HG03060 (cell line): ENCODE results near the gene INHBC.
A peak's percentile ranks its signal among the peaks of the same experiment; 100 is the strongest.
"Not testable (repeated sequence)": the region's sequence is repeated elsewhere in the genome, so short reads cannot be mapped to it uniquely, and the experiment has no call there.

Experiments
- ATAC-seq: cut with Tn5 transposase; IDR thresholded peaks from one replicate; pipeline ENCODE4 v1.9.1; 2021; ENCODE audit warnings: low read depth, moderate number of reproducible peaks; ENCODE audit not compliant: unreplicated experiment

The INHBC gene

GRCh38 chr12:57479376-57480115, 45.0 kb downstream of the INHBC start, which contains the start of gene ARHGAP9:
ARHGAP9 (minus strand) TSS chr12:57479866; CDS start chr12:57479406, 460 bp downstream.
- no peak for ATAC-seq

GRCh38 chr12:57481671-57482070, 47.1 kb downstream of the INHBC start:
- ATAC-seq: no peak

- no peak for ATAC-seq
Observed at GRCh38 chr12:57483466-57483865, 48.9 kb downstream of the INHBC start.

GRCh38 chr12:57485695-57486094, 51.1 kb downstream of the INHBC start:
- ATAC-seq: no peak

DNA sequence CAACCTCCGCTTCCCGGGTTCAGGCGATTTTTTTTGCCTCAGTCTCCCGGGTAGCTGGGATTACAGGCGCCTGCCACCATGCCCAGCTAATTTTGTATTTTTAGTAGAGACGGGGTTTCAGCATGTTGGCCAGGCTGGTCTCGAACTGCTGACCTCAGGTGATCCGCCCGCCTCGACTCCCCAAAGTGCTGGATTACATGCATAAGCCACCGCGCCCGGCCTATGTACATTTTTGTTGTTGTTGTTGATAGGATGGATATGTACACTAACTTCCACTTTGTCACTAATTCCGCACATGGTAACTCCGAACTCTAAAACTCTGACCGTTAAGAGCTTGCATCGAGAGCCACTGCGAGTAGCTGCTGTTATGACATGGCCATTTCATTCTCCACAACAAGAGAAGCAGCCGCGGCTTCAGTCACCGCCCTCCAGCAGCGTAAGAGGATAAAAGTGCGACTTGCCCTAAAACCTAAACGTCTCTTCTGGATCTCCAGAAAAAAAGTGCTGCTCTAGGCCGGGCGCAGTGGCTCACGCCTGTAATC, 52.5 kb downstream of the INHBC start:
- no peak for ATAC-seq

GRCh38 chr12:57487597-57488401, 53.2 kb downstream of the INHBC start, which contains the start of gene MARS1:
MARS1 (plus strand) TSS chr12:57488068; CDS start chr12:57488091, 23 bp downstream.
- ATAC-seq: peak; percentile 97

- ATAC-seq: no peak
Observed at GRCh38 chr12:57488402-57489156, 54.0 kb downstream of the INHBC start.

DNA sequence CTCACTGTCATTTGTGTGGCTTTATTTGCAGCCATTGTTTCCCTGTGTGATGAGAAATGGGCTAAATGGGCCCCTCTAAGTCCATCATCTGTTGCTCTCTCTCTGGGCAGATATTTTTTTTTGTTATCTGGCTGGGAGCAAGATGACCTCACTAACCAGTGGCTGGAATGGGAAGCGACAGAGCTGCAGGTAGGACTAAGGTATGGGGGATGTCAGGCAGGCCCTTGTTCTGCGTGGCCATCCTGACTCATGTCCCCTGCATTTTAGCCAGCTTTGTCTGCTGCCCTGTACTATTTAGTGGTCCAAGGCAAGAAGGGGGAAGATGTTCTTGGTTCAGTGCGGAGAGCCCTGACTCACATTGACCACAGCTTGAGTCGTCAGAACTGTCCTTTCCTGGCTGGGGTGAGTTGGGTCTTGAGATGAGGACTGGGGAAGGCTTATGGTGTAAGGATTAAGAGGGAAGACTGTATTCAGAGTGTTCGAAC, 54.6 kb downstream of the INHBC start:
- ATAC-seq: no peak

DNA sequence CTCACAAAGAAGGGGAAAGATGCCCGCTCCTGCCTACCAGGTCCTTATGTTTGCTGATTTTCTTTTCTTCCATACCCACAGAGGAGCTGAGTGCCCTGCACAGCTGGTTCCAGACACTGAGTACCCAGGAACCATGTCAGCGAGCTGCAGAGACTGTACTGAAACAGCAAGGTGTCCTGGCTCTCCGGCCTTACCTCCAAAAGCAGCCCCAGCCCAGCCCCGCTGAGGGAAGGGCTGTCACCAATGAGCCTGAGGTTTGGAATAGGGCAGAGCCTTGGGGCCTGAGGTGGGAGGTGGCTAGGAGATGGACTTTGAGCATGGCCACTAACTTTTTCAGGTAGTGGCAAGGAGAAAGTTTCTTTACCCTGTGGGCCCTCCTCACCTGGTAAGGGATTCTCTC, 55.5 kb downstream of the INHBC start:
- no peak for ATAC-seq

GRCh38 chr12:57491393-57492280, 57.1 kb downstream of the INHBC start:
- no peak for ATAC-seq

- ATAC-seq: not testable (repeated sequence)
Observed at GRCh38 chr12:57495051-57495701, 60.6 kb downstream of the INHBC start.

DNA sequence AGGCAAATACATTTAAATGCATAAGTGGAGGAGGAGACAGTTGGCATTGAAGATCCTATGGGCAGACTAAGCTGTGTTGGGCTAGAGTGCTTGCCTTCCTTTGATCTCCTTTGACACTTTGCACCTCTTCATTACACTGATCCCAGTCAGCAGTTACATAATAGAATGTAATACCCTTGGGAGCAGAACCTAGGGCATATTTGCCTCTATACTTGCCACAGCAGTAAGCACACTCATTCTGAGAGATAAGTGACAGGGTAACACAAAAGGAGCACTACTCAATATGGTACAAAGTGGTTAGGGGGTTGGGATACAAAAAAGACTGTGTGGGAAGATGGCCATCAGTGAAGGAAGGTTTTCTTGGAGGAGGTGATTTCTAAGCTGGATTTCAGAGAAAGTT, 62.2 kb downstream of the INHBC start:
- no peak for ATAC-seq

- ATAC-seq: no peak
Observed at GRCh38 chr12:57497223-57498131, 62.9 kb downstream of the INHBC start.

DNA sequence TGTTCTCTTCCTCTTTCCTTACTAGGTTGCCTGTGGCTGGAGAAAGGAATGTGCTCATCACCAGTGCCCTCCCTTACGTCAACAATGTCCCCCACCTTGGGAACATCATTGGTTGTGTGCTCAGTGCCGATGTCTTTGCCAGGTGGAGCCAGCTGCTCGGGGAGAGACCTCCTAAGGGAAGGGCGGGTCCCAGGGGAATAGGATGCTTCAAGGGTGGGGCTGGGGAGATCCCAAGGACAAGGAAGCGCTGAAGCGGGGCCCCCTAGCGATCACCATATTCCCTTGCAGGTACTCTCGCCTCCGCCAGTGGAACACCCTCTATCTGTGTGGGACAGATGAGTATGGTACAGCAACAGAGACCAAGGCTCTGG, 63.5 kb downstream of the INHBC start:
- no peak for ATAC-seq

DNA sequence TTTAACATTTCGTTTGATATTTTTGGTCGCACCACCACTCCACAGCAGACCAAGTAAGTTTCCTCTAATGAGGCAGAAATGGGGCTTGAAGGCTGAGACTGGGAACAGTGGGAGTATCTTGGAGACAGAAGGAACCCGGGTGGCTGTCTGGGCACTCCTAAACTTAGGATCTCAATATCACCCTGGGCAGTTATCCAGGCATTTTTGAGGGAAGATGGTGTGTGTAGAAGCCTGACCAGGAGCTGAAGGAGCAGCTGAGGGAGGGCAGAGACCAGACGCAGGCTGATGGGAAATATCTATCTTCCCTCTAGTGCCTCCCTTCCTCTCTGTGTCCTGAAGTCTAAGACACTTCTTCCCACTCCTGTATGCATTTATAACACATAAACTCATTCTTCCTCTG, 64.0 kb downstream of the INHBC start:
- no peak for ATAC-seq

- no peak for ATAC-seq
Observed at GRCh38 chr12:57500213-57500612, 65.6 kb downstream of the INHBC start.
